Measurements from ENCODE around the gene CNPY3.

CNPY3 gene

GRCh38 chr6:42962096-42962495 is 32.8 kb downstream of the CNPY3 start:
- no peak for DNase-seq

DNA sequence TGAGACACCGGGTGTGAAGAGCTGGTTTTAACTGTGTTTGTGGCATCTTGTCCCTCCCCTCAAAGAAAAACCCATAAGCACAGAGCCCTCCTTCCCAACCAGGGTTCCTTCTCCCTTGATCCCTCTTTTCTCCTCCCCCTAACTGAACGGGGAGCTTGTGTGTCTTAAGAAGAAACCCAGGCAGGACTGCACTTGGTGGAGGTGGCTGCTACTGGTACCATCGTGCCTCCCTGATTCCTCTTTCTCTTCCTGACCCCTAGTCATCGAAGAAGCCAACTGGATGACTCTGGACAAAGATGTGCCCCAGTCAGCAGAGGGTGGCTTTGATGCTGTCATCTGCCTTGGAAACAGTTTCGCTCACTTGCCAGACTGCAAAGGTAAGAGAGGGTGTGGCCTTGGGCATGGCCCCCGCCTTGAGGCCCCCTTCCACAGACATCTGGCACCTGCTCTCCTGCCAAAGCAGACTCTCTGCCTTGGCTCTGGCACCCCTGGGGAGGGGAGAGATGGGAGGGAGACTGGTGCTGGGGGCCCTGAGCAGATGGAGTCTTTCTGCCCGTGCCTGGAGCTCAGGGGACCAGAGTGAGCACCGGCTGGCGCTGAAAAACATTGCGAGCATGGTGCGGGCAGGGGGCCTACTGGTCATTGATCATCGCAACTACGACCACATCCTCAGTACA is 33.4 kb downstream of the CNPY3 start:
- DNase-seq, result no peak

DNA sequence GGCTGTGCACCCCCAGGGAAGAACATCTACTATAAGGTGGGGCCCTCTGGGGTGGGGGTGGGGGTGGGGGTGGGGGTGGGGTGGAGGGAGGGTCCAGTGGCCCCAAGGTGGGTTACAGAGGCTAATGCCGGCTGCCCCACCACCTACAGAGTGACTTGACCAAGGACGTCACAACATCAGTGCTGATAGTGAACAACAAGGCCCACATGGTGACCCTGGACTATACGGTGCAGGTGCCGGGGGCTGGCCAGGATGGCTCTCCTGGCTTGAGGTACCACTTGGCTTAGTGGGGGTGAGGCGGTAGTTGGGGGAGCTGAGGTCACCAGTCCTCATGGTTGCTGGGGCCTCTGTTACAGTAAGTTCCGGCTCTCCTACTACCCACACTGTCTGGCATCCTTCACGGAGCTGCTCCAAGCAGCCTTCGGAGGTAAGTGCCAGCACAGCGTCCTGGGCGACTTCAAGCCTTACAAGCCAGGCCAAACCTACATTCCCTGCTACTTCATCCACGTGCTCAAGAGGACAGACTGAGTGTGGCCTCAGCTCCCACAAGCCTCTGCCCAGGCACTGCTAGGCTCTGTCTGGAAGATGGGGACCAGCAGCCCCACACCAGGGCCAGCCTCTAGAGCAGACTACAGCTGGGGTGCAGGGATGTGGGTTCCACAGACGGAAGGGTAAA is 34.0 kb downstream of the CNPY3 start:
- DNase-seq, result no peak

GRCh38 chr6:42963855-42964605 is 34.8 kb downstream of the CNPY3 start:
- no peak for DNase-seq

- no peak for DNase-seq
Measured at GRCh38 chr6:42966571-42966970, 37.3 kb downstream of the CNPY3 start.

GRCh38 chr6:42967228-42967627 is 37.9 kb downstream of the CNPY3 start:
- DNase-seq, result no peak

DNA sequence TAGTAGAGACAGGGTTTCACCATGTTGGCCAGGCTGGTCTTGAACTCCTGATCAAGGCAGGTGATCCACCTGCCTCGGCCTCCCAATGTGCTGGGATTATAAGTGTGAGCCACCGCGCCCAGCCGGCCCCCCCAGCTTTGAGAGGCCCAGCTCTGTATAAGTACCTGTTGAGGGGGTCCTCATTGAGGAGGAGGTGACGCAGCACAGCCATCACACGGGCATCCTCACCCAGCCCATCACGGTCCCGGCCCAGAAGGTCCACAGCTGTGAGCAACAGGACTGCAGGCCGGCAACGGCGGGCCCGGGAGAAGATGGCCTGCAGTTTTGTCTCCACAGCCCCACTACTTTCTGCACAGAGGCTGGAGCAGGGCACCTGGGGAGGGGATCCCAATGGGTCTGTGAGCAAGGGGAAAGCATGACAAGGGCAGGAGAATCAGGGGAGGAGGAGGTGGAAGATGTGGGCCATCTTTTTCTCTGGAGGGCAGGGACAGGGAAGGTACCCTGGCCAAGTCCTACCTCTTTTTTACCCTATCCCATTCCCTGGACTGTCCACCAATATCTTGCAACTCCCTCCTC is 38.9 kb downstream of the CNPY3 start:
- DNase-seq, result no peak

- no peak for DNase-seq
Measured at GRCh38 chr6:42968783-42969182, 39.5 kb downstream of the CNPY3 start.

GRCh38 chr6:42969431-42969830 is 40.2 kb downstream of the CNPY3 start:
- DNase-seq, result no peak

GRCh38 chr6:42969934-42970333 is 40.7 kb downstream of the CNPY3 start:
- DNase-seq, result no peak

GRCh38 chr6:42970871-42971612 is 41.8 kb downstream of the CNPY3 start:
- no peak for DNase-seq

DNA sequence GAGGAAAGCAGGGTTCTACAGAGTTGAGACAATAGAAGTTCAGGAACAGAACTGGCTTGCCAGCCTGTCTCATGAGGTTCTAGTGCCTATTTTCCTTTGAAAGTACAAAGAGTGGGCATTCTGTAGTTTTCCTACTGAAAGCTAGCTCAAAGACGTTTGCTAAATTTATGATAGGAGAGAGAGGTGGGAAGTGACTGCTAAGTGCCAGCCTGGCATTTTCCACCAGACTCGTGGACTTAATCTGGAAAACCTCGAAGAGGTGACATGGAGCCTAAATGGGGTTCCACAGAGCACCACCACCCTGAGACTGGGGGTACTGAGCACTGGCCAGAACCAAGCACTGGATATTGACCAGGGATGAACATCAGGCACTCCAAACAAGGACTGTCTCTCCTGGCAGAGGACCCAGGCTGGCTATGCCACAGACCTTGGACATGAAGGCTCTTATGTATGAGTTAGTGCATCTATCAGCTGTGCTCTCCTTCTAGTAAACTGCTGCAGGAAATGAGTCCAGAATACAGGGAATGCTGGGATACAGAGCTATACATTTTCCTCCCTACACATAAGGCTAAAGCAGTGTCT is 42.6 kb downstream of the CNPY3 start:
- no peak for DNase-seq

DNA sequence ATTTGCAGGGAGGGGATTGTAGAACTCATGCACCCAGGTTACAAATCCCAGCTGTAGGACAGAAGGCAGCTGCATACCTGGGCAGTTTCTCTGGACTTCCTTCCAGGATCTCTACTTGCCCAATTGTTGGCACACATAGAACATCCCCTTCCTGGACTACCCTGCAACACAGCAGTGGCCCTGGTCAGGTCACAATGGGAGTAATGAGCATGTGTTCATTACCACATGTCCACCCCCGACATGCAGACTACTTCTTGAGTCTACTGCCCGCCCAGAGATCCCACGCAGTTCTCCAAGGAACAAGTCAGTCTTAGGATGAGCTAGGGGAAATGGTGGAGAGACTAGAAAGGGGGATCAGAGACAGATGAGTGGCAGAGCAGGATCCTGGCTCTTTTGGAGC is 44.6 kb downstream of the CNPY3 start:
- DNase-seq, result no peak

- DNase-seq, result no peak
Measured at GRCh38 chr6:42974919-42975505, 45.7 kb downstream of the CNPY3 start.

- no peak for DNase-seq
Measured at GRCh38 chr6:42978487-42978838, 49.2 kb downstream of the CNPY3 start.

- no peak for DNase-seq
Measured at GRCh38 chr6:42978839-42979522, 49.7 kb downstream of the CNPY3 start, which contains the start of gene PEX6. Gene PEX6, minus strand, starts transcription at chr6:42979181. Its CDS starts 31 bp downstream, at chr6:42979150.

GRCh38 chr6:42979523-42980177 is 50.4 kb downstream of the CNPY3 start:
- DNase-seq, result no peak

GRCh38 chr6:42981836-42982235 is 52.6 kb downstream of the CNPY3 start:
- no peak for DNase-seq

- DNase-seq, result peak; percentile 31
Measured at GRCh38 chr6:42984001-42984923, 55.0 kb downstream of the CNPY3 start, which contains the start of gene PPP2R5D. Gene PPP2R5D, plus strand, starts transcription at chr6:42984570. Its CDS starts 108 bp downstream, at chr6:42984678.
